GM20000 (cell line): ENCODE results near the gene DOLPP1.

ENCODE experiments used
- DNase-seq: peaks from one replicate; pipeline ENCODE4 v3.0.0; 2012; ENCODE audit warnings: low spot score
- TF ChIP-seq, protein P1 (sequence below): IDR thresholded peaks from 2 replicates; pipeline ENCODE4 v1.5.1; 2012; ENCODE audit warnings: mild to moderate bottlenecking, control low read depth; ENCODE audit errors: extremely low read depth, missing control alignments

Gene DOLPP1

DNA sequence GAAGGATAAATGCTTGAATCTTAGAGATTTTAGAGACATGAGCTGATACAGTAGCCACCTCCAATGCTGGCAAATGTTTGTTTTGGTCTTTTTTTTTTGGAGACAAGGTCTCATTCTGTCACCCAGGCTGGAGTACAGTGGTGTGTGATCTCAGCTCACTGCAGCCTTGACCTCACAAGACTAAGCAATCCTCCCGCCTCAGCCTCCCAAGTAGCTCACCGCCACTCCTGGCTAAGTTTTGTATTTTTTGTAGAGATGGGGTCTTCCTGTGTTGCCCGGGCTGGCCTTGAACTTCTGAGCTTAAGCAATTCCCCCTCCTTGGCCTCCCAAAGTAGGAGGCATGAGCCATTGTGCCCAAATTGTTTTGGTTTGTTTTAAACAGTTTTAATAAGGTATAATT lies 6.8 kb upstream of the DOLPP1 start:
- no peak for DNase-seq
- TF ChIP-seq, protein P1, sequence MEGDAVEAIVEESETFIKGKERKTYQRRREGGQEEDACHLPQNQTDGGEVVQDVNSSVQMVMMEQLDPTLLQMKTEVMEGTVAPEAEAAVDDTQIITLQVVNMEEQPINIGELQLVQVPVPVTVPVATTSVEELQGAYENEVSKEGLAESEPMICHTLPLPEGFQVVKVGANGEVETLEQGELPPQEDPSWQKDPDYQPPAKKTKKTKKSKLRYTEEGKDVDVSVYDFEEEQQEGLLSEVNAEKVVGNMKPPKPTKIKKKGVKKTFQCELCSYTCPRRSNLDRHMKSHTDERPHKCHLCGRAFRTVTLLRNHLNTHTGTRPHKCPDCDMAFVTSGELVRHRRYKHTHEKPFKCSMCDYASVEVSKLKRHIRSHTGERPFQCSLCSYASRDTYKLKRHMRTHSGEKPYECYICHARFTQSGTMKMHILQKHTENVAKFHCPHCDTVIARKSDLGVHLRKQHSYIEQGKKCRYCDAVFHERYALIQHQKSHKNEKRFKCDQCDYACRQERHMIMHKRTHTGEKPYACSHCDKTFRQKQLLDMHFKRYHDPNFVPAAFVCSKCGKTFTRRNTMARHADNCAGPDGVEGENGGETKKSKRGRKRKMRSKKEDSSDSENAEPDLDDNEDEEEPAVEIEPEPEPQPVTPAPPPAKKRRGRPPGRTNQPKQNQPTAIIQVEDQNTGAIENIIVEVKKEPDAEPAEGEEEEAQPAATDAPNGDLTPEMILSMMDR = no peak

DNA sequence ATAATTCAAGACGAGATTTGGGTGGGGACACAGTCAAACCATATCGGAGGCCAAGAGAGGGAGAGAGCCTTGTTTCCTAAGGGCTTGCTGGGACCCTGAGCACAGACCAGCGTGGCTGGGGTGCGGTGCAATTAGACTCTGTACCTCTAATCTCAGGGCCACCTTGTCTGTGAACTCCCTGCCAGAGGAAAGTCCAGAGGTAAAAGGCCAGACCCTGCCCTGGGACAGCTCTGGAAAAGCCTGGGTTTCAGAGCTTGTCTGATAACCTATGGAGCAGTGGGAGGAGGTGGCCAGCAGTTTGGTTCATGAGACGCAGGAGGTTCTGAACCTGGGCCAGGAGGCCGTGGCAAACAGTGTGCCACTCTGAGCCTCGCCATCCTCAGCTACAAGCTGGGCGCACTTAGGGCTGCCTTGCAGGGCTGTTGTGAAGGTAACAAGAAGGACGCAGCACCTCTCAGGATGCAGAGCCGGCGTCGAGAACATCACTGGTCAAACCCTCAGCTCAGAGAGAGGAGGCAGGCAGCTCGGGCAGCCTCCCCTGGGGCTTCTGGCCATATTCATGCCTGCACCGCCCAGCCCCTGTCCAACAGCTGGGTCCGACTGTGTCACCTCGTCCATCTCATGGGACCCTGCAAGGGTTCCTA lies 4.8 kb upstream of the DOLPP1 start:
- TF ChIP-seq, protein P1 = no peak
- no peak for DNase-seq

GRCh38 chr9:129076640-129077037 lies 4.3 kb upstream of the DOLPP1 start:
- DNase-seq = no peak
- TF ChIP-seq, protein P1 = no peak

DNA sequence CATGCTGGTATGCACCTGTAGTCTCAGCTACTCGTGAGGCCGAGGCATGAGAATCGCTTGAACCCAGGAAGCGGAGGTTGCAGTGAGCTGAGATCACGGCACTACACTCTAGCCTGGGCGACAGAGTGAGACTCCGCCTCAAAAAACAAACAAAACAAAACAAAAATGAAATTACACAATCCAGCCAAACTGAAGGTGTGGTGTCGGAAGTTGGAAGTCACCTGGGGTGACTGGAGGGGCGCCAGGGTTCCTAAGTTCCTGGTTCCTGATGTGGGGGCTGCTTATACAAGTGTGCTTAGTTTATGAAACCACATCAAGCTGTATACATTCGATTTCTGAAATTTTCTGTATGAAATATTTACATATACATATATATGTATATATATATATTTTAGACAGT lies 3.7 kb upstream of the DOLPP1 start:
- DNase-seq = no peak
- TF ChIP-seq, protein P1 = no peak

DNA sequence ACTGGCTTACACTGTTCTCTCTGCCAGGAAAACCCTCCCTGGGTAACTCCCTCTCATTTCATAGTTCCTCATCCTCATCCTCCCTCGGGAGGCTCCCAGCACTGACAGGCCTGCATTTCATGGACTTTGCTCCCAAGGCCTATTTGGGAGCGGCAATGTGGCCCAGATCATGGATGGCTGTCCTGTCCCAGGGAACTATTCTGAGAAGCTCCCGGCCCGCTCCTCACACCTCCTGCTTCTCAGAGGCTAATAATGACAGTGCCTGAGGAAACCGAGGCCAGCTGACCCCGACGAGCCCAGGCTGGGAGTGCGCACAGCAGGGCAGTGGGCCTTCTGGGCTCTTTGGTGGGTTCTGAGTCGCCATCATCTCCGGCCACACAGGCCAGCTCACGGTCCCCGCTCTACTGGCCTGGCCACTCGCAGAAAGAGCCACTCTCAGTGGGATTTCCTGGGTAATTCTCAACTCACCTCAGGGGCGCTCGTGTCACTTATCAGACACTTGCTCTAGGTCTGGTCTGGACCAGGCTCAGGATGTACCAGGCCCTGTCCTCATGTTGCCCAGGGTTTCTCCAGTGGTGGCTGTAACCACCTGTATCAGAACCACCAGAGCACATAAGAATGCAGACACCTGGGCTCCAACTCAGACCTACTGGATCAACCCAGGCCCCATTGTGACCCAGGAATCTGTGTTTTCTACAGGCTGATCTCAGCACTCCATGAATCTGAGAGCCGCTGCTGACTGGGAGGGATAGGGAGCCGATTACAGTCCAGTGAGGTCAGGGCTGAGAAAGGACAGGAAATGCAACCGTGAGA lies 2.0 kb upstream of the DOLPP1 start:
- TF ChIP-seq, protein P1 = no peak
- DNase-seq = no peak

GRCh38 chr9:129079829-129080228 lies 1.1 kb upstream of the DOLPP1 start:
- TF ChIP-seq, protein P1 = no peak
- no peak for DNase-seq

DNA sequence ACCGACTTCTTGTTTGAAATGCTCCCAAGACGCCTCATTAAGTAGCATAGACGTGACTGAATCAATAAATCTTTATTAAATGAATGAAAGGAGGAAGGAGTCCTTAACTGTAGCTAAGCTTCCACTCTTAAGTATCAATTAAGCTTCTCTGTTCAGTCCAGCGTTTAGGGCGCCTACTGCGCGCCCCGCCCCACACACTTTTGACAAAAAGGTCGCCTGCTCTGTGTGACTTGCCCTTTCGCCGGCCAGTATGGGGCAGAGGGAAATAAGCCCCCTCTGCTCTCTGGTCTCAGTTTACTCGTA lies 662 bp upstream of the DOLPP1 start:
- DNase-seq = no peak

More for the DNA sequence above, 662 bp upstream of the DOLPP1 start:
- TF ChIP-seq, protein P1 = no peak
